GM12864 (cell line): Measurements from ENCODE around the gene ADAMTS1.

Experiments
- DNase-seq: peaks from one replicate; pipeline ENCODE4 v3.0.0-alpha.2; 2011; ENCODE audit warnings: low read depth
- H3K4me3 ChIP-seq: 2 replicates; pipeline ENCODE4 v1.5.1; 2011; ENCODE audit warnings: mild to moderate bottlenecking, low read depth, low read length, control low read depth
- TF ChIP-seq, protein P1 (sequence below): IDR thresholded peaks from 2 replicates; pipeline ENCODE4 v1.5.1; 2011; ENCODE audit warnings: low read depth, mild to moderate bottlenecking, moderate library complexity, low read length, control low read depth, inconsistent platforms; ENCODE audit errors: missing control alignments

The ADAMTS1 gene

GRCh38 chr21:26844258-26845065 is 747 bp downstream of the ADAMTS1 start:
- no peak overlapping the region for H3K4me3 ChIP-seq
- no peak for DNase-seq
- TF ChIP-seq, protein P1, sequence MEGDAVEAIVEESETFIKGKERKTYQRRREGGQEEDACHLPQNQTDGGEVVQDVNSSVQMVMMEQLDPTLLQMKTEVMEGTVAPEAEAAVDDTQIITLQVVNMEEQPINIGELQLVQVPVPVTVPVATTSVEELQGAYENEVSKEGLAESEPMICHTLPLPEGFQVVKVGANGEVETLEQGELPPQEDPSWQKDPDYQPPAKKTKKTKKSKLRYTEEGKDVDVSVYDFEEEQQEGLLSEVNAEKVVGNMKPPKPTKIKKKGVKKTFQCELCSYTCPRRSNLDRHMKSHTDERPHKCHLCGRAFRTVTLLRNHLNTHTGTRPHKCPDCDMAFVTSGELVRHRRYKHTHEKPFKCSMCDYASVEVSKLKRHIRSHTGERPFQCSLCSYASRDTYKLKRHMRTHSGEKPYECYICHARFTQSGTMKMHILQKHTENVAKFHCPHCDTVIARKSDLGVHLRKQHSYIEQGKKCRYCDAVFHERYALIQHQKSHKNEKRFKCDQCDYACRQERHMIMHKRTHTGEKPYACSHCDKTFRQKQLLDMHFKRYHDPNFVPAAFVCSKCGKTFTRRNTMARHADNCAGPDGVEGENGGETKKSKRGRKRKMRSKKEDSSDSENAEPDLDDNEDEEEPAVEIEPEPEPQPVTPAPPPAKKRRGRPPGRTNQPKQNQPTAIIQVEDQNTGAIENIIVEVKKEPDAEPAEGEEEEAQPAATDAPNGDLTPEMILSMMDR = no peak

GRCh38 chr21:26843933-26844257 is 1.3 kb downstream of the ADAMTS1 start:
- TF ChIP-seq, protein P1 = no peak
- H3K4me3 ChIP-seq = no peak overlapping the region
- no peak for DNase-seq

- H3K4me3 ChIP-seq = no peak overlapping the region
- no peak for DNase-seq
- TF ChIP-seq, protein P1 = no peak
Observed at GRCh38 chr21:26842974-26843932, 2.0 kb downstream of the ADAMTS1 start.

DNA sequence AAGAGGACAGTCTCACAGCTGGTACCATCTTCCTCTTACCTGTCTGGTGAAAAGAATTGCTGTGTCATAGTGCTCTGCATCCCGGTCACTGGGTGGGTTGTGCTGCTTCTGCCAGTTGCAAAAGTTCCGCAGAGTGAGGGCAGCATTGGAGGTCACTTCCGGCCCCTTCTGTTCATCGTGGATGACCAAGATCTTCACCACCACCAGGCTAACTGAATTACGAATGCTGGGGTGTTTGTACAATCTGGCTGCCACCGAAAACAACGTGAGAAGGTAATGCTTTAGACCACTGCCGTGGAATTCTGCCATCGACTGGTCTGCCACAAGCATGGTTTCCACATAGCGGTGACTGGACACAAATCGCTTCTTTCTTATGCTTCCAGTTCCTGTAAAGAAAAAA is 2.9 kb downstream of the ADAMTS1 start:
- DNase-seq = no peak
- TF ChIP-seq, protein P1 = no peak
- H3K4me3 ChIP-seq = no peak overlapping the region

- TF ChIP-seq, protein P1 = no peak
- no peak overlapping the region for H3K4me3 ChIP-seq
- no peak for DNase-seq
Observed at GRCh38 chr21:26840912-26841311, 4.3 kb downstream of the ADAMTS1 start.

DNA sequence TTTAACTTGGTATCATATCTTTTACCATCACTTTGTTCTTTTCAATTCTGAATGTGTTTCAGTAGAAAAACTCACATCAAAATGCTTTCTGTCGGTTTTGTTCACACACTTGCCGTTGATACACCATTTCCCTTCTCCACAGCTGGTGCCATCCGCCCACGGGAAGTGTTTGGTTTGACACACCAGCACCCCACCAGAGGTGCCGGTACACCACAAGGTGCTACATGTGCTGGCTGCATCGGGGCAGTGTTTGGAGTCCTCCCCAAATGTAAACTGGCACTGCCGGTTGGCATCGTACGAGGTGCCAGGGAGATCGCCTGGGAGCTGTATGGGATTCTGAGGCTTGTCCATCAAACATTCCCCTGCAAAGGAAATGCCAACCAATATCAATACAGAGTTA is 5.0 kb downstream of the ADAMTS1 start:
- no peak overlapping the region for H3K4me3 ChIP-seq
- TF ChIP-seq, protein P1 = no peak
- no peak for DNase-seq
